ENCODE results near the gene CAMK2A. TPM values are rescaled to one million over a fixed set of nuclear protein-coding genes. Genes with fewer than 3 reads are reported as not detected.

CAMK2A gene
- total and polyA plus RNA-seq, 2 experiments from 2014 or later = 0.18 TPM; not detected in 1

DNA sequence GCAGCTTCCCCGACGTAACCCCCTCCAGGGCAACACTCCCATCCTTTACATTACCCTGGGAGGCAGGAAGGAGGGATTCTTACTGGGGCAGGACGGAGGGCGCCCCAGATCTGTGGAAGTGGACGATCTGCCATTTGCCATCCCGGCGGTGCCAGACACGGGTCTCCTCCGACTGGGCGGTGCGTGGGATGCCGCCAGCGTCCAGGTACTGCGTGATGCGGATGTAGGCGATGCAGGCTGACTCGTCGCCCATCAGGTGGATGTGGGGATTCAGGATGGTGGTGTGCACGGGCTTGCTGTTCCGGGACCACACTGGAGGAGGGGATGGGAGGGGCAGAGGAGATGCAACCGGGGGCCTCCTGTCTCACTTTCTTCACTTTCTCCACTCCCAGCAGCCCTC, 66.7 kb downstream of the CAMK2A start (continued):
- TF ChIP-seq, protein P1, sequence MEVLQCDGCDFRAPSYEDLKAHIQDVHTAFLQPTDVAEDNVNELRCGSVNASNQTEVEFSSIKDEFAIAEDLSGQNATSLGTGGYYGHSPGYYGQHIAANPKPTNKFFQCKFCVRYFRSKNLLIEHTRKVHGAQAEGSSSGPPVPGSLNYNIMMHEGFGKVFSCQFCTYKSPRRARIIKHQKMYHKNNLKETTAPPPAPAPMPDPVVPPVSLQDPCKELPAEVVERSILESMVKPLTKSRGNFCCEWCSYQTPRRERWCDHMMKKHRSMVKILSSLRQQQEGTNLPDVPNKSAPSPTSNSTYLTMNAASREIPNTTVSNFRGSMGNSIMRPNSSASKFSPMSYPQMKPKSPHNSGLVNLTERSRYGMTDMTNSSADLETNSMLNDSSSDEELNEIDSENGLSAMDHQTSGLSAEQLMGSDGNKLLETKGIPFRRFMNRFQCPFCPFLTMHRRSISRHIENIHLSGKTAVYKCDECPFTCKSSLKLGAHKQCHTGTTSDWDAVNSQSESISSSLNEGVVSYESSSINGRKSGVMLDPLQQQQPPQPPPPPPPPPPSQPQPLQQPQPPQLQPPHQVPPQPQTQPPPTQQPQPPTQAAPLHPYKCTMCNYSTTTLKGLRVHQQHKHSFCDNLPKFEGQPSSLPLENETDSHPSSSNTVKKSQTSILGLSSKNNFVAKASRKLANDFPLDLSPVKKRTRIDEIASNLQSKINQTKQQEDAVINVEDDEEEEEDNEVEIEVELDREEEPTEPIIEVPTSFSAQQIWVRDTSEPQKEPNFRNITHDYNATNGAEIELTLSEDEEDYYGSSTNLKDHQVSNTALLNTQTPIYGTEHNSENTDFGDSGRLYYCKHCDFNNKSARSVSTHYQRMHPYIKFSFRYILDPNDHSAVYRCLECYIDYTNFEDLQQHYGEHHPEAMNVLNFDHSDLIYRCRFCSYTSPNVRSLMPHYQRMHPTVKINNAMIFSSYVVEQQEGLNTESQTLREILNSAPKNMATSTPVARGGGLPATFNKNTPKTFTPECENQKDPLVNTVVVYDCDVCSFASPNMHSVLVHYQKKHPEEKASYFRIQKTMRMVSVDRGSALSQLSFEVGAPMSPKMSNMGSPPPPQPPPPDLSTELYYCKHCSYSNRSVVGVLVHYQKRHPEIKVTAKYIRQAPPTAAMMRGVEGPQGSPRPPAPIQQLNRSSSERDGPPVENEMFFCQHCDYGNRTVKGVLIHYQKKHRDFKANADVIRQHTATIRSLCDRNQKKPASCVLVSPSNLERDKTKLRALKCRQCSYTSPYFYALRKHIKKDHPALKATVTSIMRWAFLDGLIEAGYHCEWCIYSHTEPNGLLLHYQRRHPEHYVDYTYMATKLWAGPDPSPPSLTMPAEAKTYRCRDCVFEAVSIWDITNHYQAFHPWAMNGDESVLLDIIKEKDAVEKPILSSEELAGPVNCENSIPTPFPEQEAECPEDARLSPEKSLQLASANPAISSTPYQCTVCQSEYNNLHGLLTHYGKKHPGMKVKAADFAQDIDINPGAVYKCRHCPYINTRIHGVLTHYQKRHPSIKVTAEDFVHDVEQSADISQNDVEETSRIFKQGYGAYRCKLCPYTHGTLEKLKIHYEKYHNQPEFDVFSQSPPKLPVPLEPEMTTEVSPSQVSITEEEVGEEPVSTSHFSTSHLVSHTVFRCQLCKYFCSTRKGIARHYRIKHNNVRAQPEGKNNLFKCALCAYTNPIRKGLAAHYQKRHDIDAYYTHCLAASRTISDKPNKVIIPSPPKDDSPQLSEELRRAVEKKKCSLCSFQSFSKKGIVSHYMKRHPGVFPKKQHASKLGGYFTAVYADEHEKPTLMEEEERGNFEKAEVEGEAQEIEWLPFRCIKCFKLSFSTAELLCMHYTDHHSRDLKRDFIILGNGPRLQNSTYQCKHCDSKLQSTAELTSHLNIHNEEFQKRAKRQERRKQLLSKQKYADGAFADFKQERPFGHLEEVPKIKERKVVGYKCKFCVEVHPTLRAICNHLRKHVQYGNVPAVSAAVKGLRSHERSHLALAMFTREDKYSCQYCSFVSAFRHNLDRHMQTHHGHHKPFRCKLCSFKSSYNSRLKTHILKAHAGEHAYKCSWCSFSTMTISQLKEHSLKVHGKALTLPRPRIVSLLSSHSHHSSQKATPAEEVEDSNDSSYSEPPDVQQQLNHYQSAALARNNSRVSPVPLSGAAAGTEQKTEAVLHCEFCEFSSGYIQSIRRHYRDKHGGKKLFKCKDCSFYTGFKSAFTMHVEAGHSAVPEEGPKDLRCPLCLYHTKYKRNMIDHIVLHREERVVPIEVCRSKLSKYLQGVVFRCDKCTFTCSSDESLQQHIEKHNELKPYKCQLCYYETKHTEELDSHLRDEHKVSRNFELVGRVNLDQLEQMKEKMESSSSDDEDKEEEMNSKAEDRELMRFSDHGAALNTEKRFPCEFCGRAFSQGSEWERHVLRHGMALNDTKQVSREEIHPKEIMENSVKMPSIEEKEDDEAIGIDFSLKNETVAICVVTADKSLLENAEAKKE (CRISPR knock-in tag; IDR thresholded peaks at IDR 0.05) = no peak
- TF ChIP-seq CREB1 (CRISPR knock-in tag; IDR thresholded peaks at IDR 0.05; ENCODE audit: low read depth) = no peak
- no peak for TF ChIP-seq STAT1 (IDR thresholded peaks at IDR 0.05; ENCODE audit: unreplicated experiment)
- TF ChIP-seq ZNF114 (CRISPR knock-in tag; IDR thresholded peaks at IDR 0.05) = no peak

- Mint-ChIP-seq H3K9me3 (no peaks in the 10 kb centered on the region), H3K4me3 (no peak overlapping the region), H3K36me3 (ENCODE audit: low read depth) (no peaks in the 10 kb centered on the region), H3K4me1 (peaks cover 3% of the 10 kb centered on the region; the same call in 2 of the 3 replicates), H3K27ac (no peak overlapping the region), H3K27me3 (ENCODE audit: insufficient read depth, low read depth, poor library complexity) (peaks cover 6% of the 10 kb centered on the region)
- Histone ChIP-seq H2AFZ (no peak overlapping the region), H3K4me1 (ENCODE audit: insufficient read depth) (no peaks in the 10 kb centered on the region), H3K79me2 (replicated peaks; ENCODE audit: insufficient read depth) (no peaks in the 10 kb centered on the region), H3F3A (replicated peaks; ENCODE audit: low read depth) (no peaks in the 10 kb centered on the region), H3K27me3 (ENCODE audit: insufficient read depth) (no peaks in the 10 kb centered on the region), H3K9me2 (ENCODE audit: insufficient read depth) (no peaks in the 10 kb centered on the region), H4K20me1 (replicated peaks; ENCODE audit: insufficient read depth) (no peaks in the 10 kb centered on the region), H3K27ac (ENCODE audit: low read depth) (no peak overlapping the region), H3K36me3 (ENCODE audit: insufficient read depth) (no peaks in the 10 kb centered on the region), H3K4me2 (no peak overlapping the region), H3K4me3 (no peak overlapping the region)
- ATAC-seq = no peak
- no peak for DNase-seq (ENCODE audit: low spot score)
- no peak for TF ChIP-seq JUNB (IDR thresholded peaks at IDR 0.05; ENCODE audit: unreplicated experiment)
- no peak for TF ChIP-seq CTCF (conservative IDR thresholded peaks at IDR 0.05; ENCODE audit: low read depth in 2 of 2)
- TF ChIP-seq POLR2AphosphoS5 (IDR thresholded peaks at IDR 0.05; ENCODE audit: low read depth) = no peak
- TF ChIP-seq NANOG (IDR thresholded peaks at IDR 0.05; ENCODE audit: borderline replicate concordance) = no peak
- TF ChIP-seq, protein P1 (CRISPR knock-in tag; IDR thresholded peaks at IDR 0.05) = no peak
- no peak for TF ChIP-seq ZNF114 (CRISPR knock-in tag; IDR thresholded peaks at IDR 0.05)
Observed at GRCh38 chr5:150221471-150221870, 68.1 kb downstream of the CAMK2A start.
